ENCODE results near the gene IGFL3.

IGFL3 gene

GRCh38 chr19:46147166-46147740 lies 22.8 kb upstream of the IGFL3 start:
- peaks cover 0 to 2% of the 10 kb centered on the region in 2 donors for H3K27me3 ChIP-seq (ENCODE audit: control insufficient read depth in 1 of 2, insufficient read depth in 2 of 2, low read length in 2 of 2)
- H3K9ac ChIP-seq (ENCODE audit: low read depth in 1 of 2, low read length in 2 of 2): no peak overlapping the region
- H3K4me1 ChIP-seq (ENCODE audit: control insufficient read depth in 1 of 2, insufficient read depth in 2 of 2, low read length in 2 of 2): no peaks in the 10 kb centered on the region
- H3K4me3 ChIP-seq (ENCODE audit: low read depth in 1 of 2, low read length in 2 of 2): no peak overlapping the region
- H3K9me3 ChIP-seq (ENCODE audit: control insufficient read depth in 1 of 2, low read length in 2 of 2): no peaks in the 10 kb centered on the region
- no peak overlapping the region for H3K27ac ChIP-seq (ENCODE audit: low read depth, low read length)
- H3K36me3 ChIP-seq (ENCODE audit: control insufficient read depth in 1 of 2, insufficient read depth in 2 of 2, low read length in 2 of 2): no peaks in the 10 kb centered on the region

GRCh38 chr19:46144756-46145155 lies 20.3 kb upstream of the IGFL3 start:
- Histone ChIP-seq H3K9me3 (ENCODE audit: control insufficient read depth in 1 of 2, low read length in 2 of 2) (no peaks in the 10 kb centered on the region), H3K27ac (ENCODE audit: low read depth, low read length) (no peak overlapping the region), H3K27me3 (ENCODE audit: control insufficient read depth in 1 of 2, insufficient read depth in 2 of 2, low read length in 2 of 2) (peaks cover 0 to 2% of the 10 kb centered on the region in 2 donors), H3K9ac (ENCODE audit: low read depth in 1 of 2, low read length in 2 of 2) (no peak overlapping the region), H3K4me1 (ENCODE audit: control insufficient read depth in 1 of 2, insufficient read depth in 2 of 2, low read length in 2 of 2) (no peaks in the 10 kb centered on the region), H3K36me3 (ENCODE audit: control insufficient read depth in 1 of 2, insufficient read depth in 2 of 2, low read length in 2 of 2) (no peaks in the 10 kb centered on the region), H3K4me3 (ENCODE audit: low read depth in 1 of 2, low read length in 2 of 2) (no peak overlapping the region)

- no peak overlapping the region for H3K9ac ChIP-seq (ENCODE audit: low read depth in 1 of 2, low read length in 2 of 2)
- H3K27me3 ChIP-seq (ENCODE audit: control insufficient read depth in 1 of 2, insufficient read depth in 2 of 2, low read length in 2 of 2): no peaks in the 10 kb centered on the region
- H3K27ac ChIP-seq (ENCODE audit: low read depth, low read length): no peak overlapping the region
- no peaks in the 10 kb centered on the region for H3K36me3 ChIP-seq (ENCODE audit: control insufficient read depth in 1 of 2, insufficient read depth in 2 of 2, low read length in 2 of 2)
- H3K4me1 ChIP-seq (ENCODE audit: control insufficient read depth in 1 of 2, insufficient read depth in 2 of 2, low read length in 2 of 2): no peaks in the 10 kb centered on the region
- H3K4me3 ChIP-seq (ENCODE audit: low read depth in 1 of 2, low read length in 2 of 2): no peak overlapping the region
- H3K9me3 ChIP-seq (ENCODE audit: control insufficient read depth in 1 of 2, low read length in 2 of 2): no peaks in the 10 kb centered on the region
These were observed 17.8 kb upstream of the IGFL3 start for GRCh38 chr19:46142294-46142693.

DNA sequence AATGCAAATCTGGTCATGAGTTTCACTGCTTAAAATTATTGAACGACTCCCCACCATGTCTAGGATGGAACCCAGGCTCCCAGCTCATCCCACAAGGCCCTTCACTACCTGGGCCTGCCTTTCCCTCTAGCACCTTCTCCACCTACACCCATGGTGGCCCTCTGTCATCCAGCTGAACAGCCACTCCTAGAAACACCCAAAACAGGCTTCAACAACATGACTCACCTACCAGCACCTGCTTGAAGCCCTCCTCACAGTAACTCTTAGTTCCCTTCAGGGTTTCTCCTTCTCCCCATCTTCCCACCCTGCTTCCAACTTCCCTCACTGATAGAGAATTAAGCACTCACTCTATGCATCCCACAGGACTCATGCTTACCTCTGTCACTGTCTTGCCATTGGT lies 16.9 kb upstream of the IGFL3 start:
- H3K4me3 ChIP-seq (ENCODE audit: low read depth in 1 of 2, low read length in 2 of 2): no peak overlapping the region
- H3K4me1 ChIP-seq (ENCODE audit: control insufficient read depth in 1 of 2, insufficient read depth in 2 of 2, low read length in 2 of 2): no peaks in the 10 kb centered on the region
- H3K27me3 ChIP-seq (ENCODE audit: control insufficient read depth in 1 of 2, insufficient read depth in 2 of 2, low read length in 2 of 2): no peaks in the 10 kb centered on the region
- no peaks in the 10 kb centered on the region for H3K9me3 ChIP-seq (ENCODE audit: control insufficient read depth in 1 of 2, low read length in 2 of 2)
- no peak overlapping the region for H3K9ac ChIP-seq (ENCODE audit: low read depth in 1 of 2, low read length in 2 of 2)
- no peak overlapping the region for H3K27ac ChIP-seq (ENCODE audit: low read depth, low read length)
- no peaks in the 10 kb centered on the region for H3K36me3 ChIP-seq (ENCODE audit: control insufficient read depth in 1 of 2, insufficient read depth in 2 of 2, low read length in 2 of 2)

DNA sequence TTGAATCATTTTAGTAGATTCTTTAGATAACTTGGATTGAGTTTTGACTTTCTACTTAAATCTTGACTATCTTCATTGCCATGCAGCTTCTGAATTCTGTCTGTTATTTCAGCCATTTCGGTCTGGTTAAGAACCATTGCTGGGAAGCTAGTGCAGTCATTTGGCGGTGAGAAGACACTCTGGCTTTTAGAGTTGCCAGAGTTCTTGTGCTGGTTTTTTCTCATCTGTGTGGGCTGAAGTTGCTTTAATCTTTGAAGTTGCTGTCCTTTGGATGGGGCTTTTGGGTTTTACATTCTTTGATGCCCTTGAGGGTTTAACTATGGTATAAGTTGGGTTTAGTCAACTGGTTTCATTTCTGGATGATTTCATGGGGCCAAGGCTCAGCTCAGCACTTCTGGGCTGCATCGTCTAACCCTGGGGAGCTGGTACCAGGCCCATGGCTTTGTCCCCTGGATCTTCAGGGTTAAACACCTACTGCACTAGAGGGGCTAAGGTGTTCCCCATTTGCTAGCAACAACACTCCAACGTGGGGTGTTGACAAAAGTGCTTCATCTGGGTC lies 13.5 kb upstream of the IGFL3 start:
- Histone ChIP-seq H3K9ac (ENCODE audit: low read depth in 1 of 2, low read length in 2 of 2) (no peak overlapping the region), H3K4me3 (ENCODE audit: low read depth in 1 of 2, low read length in 2 of 2) (no peak overlapping the region), H3K9me3 (ENCODE audit: control insufficient read depth in 1 of 2, low read length in 2 of 2) (no peaks in the 10 kb centered on the region), H3K4me1 (ENCODE audit: control insufficient read depth in 1 of 2, insufficient read depth in 2 of 2, low read length in 2 of 2) (no peaks in the 10 kb centered on the region), H3K36me3 (ENCODE audit: control insufficient read depth in 1 of 2, insufficient read depth in 2 of 2, low read length in 2 of 2) (no peaks in the 10 kb centered on the region), H3K27ac (ENCODE audit: low read depth, low read length) (no peak overlapping the region), H3K27me3 (ENCODE audit: control insufficient read depth in 1 of 2, insufficient read depth in 2 of 2, low read length in 2 of 2) (no peaks in the 10 kb centered on the region)

- H3K27ac ChIP-seq (ENCODE audit: low read depth, low read length): no peak overlapping the region
- no peak overlapping the region for H3K9ac ChIP-seq (ENCODE audit: low read depth in 1 of 2, low read length in 2 of 2)
- H3K9me3 ChIP-seq (ENCODE audit: control insufficient read depth in 1 of 2, low read length in 2 of 2): no peaks in the 10 kb centered on the region
- no peaks in the 10 kb centered on the region for H3K36me3 ChIP-seq (ENCODE audit: control insufficient read depth in 1 of 2, insufficient read depth in 2 of 2, low read length in 2 of 2)
- no peaks in the 10 kb centered on the region for H3K27me3 ChIP-seq (ENCODE audit: control insufficient read depth in 1 of 2, insufficient read depth in 2 of 2, low read length in 2 of 2)
- no peaks in the 10 kb centered on the region for H3K4me1 ChIP-seq (ENCODE audit: control insufficient read depth in 1 of 2, insufficient read depth in 2 of 2, low read length in 2 of 2)
- H3K4me3 ChIP-seq (ENCODE audit: low read depth in 1 of 2, low read length in 2 of 2): no peak overlapping the region
These were observed 10.0 kb upstream of the IGFL3 start for GRCh38 chr19:46134527-46134926.

GRCh38 chr19:46133777-46134241 lies 9.3 kb upstream of the IGFL3 start:
- H3K4me1 ChIP-seq (ENCODE audit: control insufficient read depth in 1 of 2, insufficient read depth in 2 of 2, low read length in 2 of 2): no peaks in the 10 kb centered on the region
- peak overlapping the region; percentile 3 for H3K27ac ChIP-seq (ENCODE audit: low read depth, low read length)
- H3K9ac ChIP-seq (ENCODE audit: low read depth in 1 of 2, low read length in 2 of 2): no peak overlapping the region

DNA sequence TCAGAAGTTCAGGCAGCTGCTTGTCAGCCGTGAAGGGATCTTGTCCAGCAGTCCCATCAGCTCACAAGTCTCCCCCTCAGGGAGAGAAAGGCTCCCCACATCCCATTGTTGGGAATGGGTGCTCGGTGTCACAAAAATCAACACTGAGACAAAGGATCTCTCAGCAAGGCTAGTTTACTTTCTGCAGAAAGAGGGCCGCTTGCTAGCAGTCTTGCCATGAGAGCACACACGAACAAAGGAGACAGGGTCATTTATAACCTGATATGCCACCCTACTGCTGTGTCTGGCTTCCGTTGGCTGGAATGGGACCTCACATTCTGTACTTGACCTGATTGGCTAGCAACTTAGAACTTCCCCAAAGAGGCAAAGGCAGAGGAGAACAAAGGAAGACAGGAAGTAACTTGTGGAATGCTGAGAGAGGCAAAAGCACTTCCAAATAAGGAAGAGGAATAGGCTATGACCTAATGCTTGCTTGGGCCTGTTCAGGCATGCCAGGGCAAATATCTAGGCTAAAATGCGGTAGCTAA lies 8.7 kb upstream of the IGFL3 start:
- Histone ChIP-seq H3K4me3 (ENCODE audit: low read depth in 1 of 2, low read length in 2 of 2) (no peak overlapping the region), H3K27ac (ENCODE audit: low read depth, low read length) (no peak overlapping the region), H3K36me3 (ENCODE audit: control insufficient read depth in 1 of 2, insufficient read depth in 2 of 2, low read length in 2 of 2) (no peaks in the 10 kb centered on the region), H3K9me3 (ENCODE audit: control insufficient read depth in 1 of 2, low read length in 2 of 2) (no peaks in the 10 kb centered on the region), H3K4me1 (ENCODE audit: control insufficient read depth in 1 of 2, insufficient read depth in 2 of 2, low read length in 2 of 2) (no peaks in the 10 kb centered on the region), H3K9ac (ENCODE audit: low read depth in 1 of 2, low read length in 2 of 2) (no peak overlapping the region), H3K27me3 (ENCODE audit: control insufficient read depth in 1 of 2, insufficient read depth in 2 of 2, low read length in 2 of 2) (no peaks in the 10 kb centered on the region)

More at GRCh38 chr19:46133777-46134241, 9.3 kb upstream of the IGFL3 start:
- Histone ChIP-seq H3K4me3 (ENCODE audit: low read depth in 1 of 2, low read length in 2 of 2) (no peak overlapping the region), H3K36me3 (ENCODE audit: control insufficient read depth in 1 of 2, insufficient read depth in 2 of 2, low read length in 2 of 2) (no peaks in the 10 kb centered on the region), H3K27me3 (ENCODE audit: control insufficient read depth in 1 of 2, insufficient read depth in 2 of 2, low read length in 2 of 2) (no peaks in the 10 kb centered on the region), H3K9me3 (ENCODE audit: control insufficient read depth in 1 of 2, low read length in 2 of 2) (no peaks in the 10 kb centered on the region)

- no peak overlapping the region for H3K27ac ChIP-seq (ENCODE audit: low read depth, low read length)
- H3K9ac ChIP-seq (ENCODE audit: low read depth in 1 of 2, low read length in 2 of 2): no peak overlapping the region
- H3K27me3 ChIP-seq (ENCODE audit: control insufficient read depth in 1 of 2, insufficient read depth in 2 of 2, low read length in 2 of 2): peaks cover 0 to 2% of the 10 kb centered on the region in 2 donors
- H3K4me3 ChIP-seq (ENCODE audit: low read depth in 1 of 2, low read length in 2 of 2): no peak overlapping the region
- no peaks in the 10 kb centered on the region for H3K4me1 ChIP-seq (ENCODE audit: control insufficient read depth in 1 of 2, insufficient read depth in 2 of 2, low read length in 2 of 2)
- no peaks in the 10 kb centered on the region for H3K9me3 ChIP-seq (ENCODE audit: control insufficient read depth in 1 of 2, low read length in 2 of 2)
- H3K36me3 ChIP-seq (ENCODE audit: control insufficient read depth in 1 of 2, insufficient read depth in 2 of 2, low read length in 2 of 2): no peaks in the 10 kb centered on the region
These were observed 8.1 kb upstream of the IGFL3 start for GRCh38 chr19:46132508-46133100.

- no peaks in the 10 kb centered on the region for H3K9me3 ChIP-seq (ENCODE audit: control insufficient read depth in 1 of 2, low read length in 2 of 2)
- no peaks in the 10 kb centered on the region for H3K4me1 ChIP-seq (ENCODE audit: control insufficient read depth in 1 of 2, insufficient read depth in 2 of 2, low read length in 2 of 2)
- peaks cover 3 to 5% of the 10 kb centered on the region in 2 donors for H3K27me3 ChIP-seq (ENCODE audit: control insufficient read depth in 1 of 2, insufficient read depth in 2 of 2, low read length in 2 of 2)
- H3K4me3 ChIP-seq (ENCODE audit: low read depth in 1 of 2, low read length in 2 of 2): no peak overlapping the region
- H3K9ac ChIP-seq (ENCODE audit: low read depth in 1 of 2, low read length in 2 of 2): no peak overlapping the region
- no peaks in the 10 kb centered on the region for H3K36me3 ChIP-seq (ENCODE audit: control insufficient read depth in 1 of 2, insufficient read depth in 2 of 2, low read length in 2 of 2)
- no peak overlapping the region for H3K27ac ChIP-seq (ENCODE audit: low read depth, low read length)
These were observed 7.1 kb upstream of the IGFL3 start for GRCh38 chr19:46131485-46132143.

Data from duodenal mucosa (tissue), 2 donors.